ENCODE measurements around the gene NSMF. TPM values are rescaled to one million over a fixed set of nuclear protein-coding genes. Genes with fewer than 3 reads are reported as not detected.

Gene NSMF
- total RNA-seq, 4 donors from 2014 or later, result 50.1 to 58.5 (median 54.2) TPM

DNA sequence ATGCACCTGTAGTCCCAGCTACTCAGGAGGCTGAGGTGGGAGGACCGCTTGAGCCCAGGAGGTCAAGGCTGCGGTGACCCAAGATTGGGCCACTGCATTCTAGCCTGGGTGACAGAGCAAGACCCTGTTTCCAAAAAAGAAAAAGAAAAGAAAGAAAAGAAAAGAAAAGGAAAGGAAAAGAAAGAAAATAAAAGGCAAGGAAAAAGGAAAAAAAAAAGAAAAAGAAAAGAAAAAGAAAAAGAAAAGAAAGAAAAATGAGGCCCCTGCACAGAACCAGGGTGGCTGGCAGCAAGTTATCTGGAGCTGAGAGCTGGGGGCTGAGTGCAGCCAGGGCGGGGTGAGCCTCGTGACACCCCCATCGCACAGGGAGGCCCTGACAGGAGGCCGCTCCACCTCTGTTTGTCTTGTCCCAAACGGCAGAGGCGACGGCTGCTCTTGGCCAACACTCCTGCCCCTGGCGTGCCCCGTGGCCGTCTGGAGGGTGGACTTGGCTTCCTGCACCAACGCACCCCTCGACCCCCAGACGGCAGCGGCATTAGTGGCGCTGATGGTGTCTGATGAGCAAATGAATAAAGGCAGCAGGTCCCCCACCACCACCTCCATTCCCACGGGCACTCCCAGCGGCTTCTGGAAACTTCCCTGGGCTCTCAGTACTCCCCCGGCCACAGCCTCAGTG is 52.9 kb downstream of the NSMF start:
- no peaks in the 10 kb centered on the region for H3K36me3 ChIP-seq
- peaks cover 18 to 28% of the 10 kb centered on the region in 2 donors for H3K4me1 ChIP-seq
- H3K27me3 ChIP-seq, result no peaks in the 10 kb centered on the region
- intact Hi-C loops (cut with DNase I), result loop anchor here (5.0 kb wide), 1 partner anchor 109 kb away; no protein-coding TSS in a partner anchor
- H3K27ac ChIP-seq, result no peak overlapping the region
- no peak for DNase-seq
- TF ChIP-seq POLR2A (IDR thresholded peaks at IDR 0.05), result no peak
- TF ChIP-seq, protein P1, sequence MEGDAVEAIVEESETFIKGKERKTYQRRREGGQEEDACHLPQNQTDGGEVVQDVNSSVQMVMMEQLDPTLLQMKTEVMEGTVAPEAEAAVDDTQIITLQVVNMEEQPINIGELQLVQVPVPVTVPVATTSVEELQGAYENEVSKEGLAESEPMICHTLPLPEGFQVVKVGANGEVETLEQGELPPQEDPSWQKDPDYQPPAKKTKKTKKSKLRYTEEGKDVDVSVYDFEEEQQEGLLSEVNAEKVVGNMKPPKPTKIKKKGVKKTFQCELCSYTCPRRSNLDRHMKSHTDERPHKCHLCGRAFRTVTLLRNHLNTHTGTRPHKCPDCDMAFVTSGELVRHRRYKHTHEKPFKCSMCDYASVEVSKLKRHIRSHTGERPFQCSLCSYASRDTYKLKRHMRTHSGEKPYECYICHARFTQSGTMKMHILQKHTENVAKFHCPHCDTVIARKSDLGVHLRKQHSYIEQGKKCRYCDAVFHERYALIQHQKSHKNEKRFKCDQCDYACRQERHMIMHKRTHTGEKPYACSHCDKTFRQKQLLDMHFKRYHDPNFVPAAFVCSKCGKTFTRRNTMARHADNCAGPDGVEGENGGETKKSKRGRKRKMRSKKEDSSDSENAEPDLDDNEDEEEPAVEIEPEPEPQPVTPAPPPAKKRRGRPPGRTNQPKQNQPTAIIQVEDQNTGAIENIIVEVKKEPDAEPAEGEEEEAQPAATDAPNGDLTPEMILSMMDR (IDR thresholded peaks at IDR 0.05), result no peak
- H3K9me3 ChIP-seq, result no peaks in the 10 kb centered on the region
- H3K4me3 ChIP-seq (replicated peaks in 1 of 3), result peak overlapping the region in 1 of 3 donors; percentile 30
- WGBS, 2 donors, result 62 to 63% methylated on average over 12 to 15 of the region's 20 CpGs

DNA sequence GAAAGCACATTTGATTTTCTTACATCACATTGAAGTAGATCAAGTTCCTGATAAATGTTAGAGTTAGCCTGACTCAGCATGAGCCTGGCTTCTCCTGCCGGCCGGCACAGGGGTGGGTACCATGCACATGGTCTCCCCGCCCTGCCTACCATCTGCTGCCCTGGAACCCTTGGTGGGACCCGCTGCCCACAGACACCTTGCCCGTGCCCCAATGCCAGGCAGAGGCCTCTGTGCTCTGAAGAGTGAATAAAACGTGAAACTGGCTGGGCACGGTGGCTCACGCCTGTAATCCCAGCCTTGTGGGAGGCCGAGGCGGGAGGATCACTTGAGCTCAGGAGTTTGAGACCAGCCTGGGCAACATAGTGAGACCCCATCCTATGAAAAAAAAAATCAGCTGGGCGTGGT is 53.5 kb downstream of the NSMF start:
- Histone ChIP-seq H3K36me3 (no peaks in the 10 kb centered on the region), H3K4me3 (replicated peaks in 1 of 3) (no peak overlapping the region), H3K9me3 (no peaks in the 10 kb centered on the region), H3K27me3 (no peaks in the 10 kb centered on the region), H3K27ac (no peak overlapping the region), H3K4me1 (peaks cover 13 to 26% of the 10 kb centered on the region in 2 donors)
- TF ChIP-seq, protein P1 (IDR thresholded peaks at IDR 0.05), result no peak
- TF ChIP-seq POLR2A (IDR thresholded peaks at IDR 0.05), result no peak
- intact Hi-C loops (cut with DNase I), result loop anchor here (5.0 kb wide), 1 partner anchor 108 kb away; no protein-coding TSS in a partner anchor
- no peak for DNase-seq
- 97% methylated on average over 9 to 11 of the region's 11 CpGs for WGBS, 2 donors

DNA sequence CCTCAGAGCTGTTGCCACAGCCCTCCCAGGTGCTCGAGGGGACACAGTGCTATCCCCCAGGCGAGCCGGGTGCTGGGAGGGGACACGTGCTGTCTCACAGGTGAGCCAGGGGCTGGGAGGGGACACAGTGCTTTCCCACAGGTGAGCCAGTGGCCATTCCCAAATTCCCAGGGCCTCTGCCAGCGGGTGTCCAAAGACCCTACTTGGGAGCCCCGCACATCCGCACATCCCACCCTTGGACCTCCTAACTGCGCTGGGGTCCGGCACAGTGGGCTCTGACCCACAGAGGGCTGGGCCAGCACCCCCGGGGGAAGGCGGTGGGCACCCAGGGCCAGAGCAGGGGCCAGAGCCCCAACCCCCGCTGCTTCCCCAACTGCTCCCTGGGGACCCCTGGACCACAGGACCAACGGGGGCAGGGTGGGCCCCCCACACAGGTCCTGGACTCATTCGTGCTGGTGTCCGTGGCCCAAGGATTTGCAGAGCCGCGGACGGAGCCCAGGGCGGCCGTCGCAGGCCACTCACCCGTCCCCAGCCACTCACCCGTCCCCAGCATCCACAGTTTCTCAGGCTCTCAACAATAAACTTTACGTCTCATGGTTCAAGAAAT is 54.1 kb downstream of the NSMF start:
- no peak overlapping the region for H3K4me3 ChIP-seq (replicated peaks in 1 of 3)
- intact Hi-C loops (cut with DNase I), result loop anchor here (5.0 kb wide), 1 partner anchor 108 kb away; no protein-coding TSS in a partner anchor
- H3K36me3 ChIP-seq, result no peaks in the 10 kb centered on the region
- no peak overlapping the region for H3K27ac ChIP-seq
- 90 to 96% methylated on average over 13 to 22 of the region's 24 CpGs for WGBS, 2 donors
- DNase-seq, result no peak
- no peaks in the 10 kb centered on the region for H3K27me3 ChIP-seq
- peaks cover 12 to 26% of the 10 kb centered on the region in 2 donors for H3K4me1 ChIP-seq
- TF ChIP-seq, protein P1 (IDR thresholded peaks at IDR 0.05), result no peak
- no peaks in the 10 kb centered on the region for H3K9me3 ChIP-seq

DNA sequence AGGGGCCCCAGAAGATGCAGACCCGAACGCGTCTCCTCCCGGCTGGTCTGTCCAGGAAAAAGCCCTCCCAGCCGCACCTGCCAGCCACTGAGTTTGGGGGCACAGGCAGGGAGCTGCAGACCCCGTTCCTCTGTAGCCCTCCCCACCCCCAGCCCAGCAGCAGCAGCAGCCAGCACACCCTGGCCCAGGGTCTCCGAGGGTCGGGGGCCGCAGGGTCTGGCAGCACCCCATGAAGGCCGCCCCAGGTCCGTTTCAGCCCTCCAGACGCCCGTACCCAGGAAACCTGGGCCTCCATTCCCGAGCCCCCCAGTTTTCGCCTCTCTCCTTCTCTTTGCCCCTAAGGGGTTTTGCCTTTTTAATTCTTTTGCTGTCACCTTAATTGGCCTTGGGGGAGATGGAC is 55.9 kb downstream of the NSMF start:
- H3K36me3 ChIP-seq, result no peaks in the 10 kb centered on the region
- intact Hi-C loops (cut with DNase I), result no loop called here
- no peaks in the 10 kb centered on the region for H3K9me3 ChIP-seq
- H3K4me1 ChIP-seq, result peaks cover 20 to 31% of the 10 kb centered on the region in 2 donors
- 94% methylated on average over 8 to 10 of the region's 15 CpGs for WGBS, 2 donors
- TF ChIP-seq, protein P1 (IDR thresholded peaks at IDR 0.05), result no peak
- no peak for TF ChIP-seq POLR2A (IDR thresholded peaks at IDR 0.05)
- no peak overlapping the region for H3K4me3 ChIP-seq (replicated peaks in 1 of 3)
- H3K27me3 ChIP-seq, result no peaks in the 10 kb centered on the region
- no peak overlapping the region for H3K27ac ChIP-seq
- DNase-seq, result no peak

DNA sequence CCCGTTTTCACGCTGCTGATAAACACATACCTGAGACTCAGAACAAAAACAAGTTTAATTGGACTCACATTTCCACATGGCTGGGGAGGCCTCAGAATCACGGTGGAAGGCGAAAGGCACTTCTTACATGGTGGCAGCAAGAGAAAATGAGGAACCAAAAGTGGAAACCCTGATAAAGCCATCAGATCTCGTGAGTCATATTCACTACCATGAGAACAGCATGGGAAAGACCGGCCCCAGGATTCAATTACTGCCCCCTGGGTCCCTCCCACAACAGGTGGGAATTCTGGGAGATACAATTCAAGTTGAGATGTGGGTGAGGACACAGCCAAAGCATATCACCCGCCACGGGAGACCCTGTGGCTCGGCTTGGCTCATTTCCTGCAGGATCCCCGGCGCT is 56.4 kb downstream of the NSMF start:
- no peaks in the 10 kb centered on the region for H3K36me3 ChIP-seq
- H3K4me3 ChIP-seq (replicated peaks in 1 of 3), result no peak overlapping the region
- no peaks in the 10 kb centered on the region for H3K27me3 ChIP-seq
- TF ChIP-seq POLR2A (IDR thresholded peaks at IDR 0.05), result no peak
- TF ChIP-seq, protein P1 (IDR thresholded peaks at IDR 0.05), result no peak
- no peak overlapping the region for H3K27ac ChIP-seq
- 88 to 92% methylated on average over 9 to 11 of the region's 11 CpGs for WGBS, 2 donors
- DNase-seq, result no peak
- intact Hi-C loops (cut with DNase I), result no loop called here
- peaks cover 20 to 31% of the 10 kb centered on the region in 2 donors for H3K4me1 ChIP-seq
- no peaks in the 10 kb centered on the region for H3K9me3 ChIP-seq

Measured in thyroid gland (tissue), 4 donors.